ENCODE results near the gene SHH.

The SHH gene

DNA sequence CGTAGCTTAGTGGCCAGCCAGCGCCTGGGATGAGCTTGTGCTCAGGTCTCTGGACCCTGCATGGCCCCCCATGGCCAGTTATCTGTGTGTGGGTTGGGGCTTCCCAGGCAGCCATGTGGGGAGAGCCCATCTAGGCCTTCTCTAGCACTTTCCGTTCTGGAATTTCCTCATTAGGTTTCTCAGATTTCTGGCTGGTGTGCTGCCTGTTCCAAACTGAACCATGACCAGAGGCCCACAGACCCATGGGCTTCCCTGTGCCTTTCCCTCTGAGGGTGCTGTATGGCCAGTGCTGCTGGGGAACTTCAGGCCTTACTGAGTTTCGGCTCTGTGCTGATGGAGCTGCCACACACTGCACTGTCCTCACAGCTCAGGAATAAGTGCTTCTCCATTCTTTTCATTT lies 50.2 kb downstream of the SHH start:
- H3K9me3 ChIP-seq (ENCODE audit: insufficient read depth, low read length): no peaks in the 10 kb centered on the region
- H3K27ac ChIP-seq (ENCODE audit: low read depth, low read length): no peak overlapping the region
- H3K9me2 ChIP-seq (replicated peaks; ENCODE audit: insufficient read depth, low read length): no peaks in the 10 kb centered on the region
- H2AFZ ChIP-seq (ENCODE audit: low read depth, low read length, severe bottlenecking): no peak overlapping the region
- peaks cover 8% of the 10 kb centered on the region for H4K20me1 ChIP-seq (ENCODE audit: low read depth, low read length)
- H3K4me2 ChIP-seq (ENCODE audit: low read depth, low read length, poor library complexity, severe bottlenecking): no peak overlapping the region
- H3K4me3 ChIP-seq (ENCODE audit: insufficient read depth, low read length, poor library complexity, severe bottlenecking): no peak overlapping the region
- TF ChIP-seq EZH2phosphoT487 (conservative IDR thresholded peaks at IDR 0.05; ENCODE audit: low read length): no peak
- TF ChIP-seq, protein P1, sequence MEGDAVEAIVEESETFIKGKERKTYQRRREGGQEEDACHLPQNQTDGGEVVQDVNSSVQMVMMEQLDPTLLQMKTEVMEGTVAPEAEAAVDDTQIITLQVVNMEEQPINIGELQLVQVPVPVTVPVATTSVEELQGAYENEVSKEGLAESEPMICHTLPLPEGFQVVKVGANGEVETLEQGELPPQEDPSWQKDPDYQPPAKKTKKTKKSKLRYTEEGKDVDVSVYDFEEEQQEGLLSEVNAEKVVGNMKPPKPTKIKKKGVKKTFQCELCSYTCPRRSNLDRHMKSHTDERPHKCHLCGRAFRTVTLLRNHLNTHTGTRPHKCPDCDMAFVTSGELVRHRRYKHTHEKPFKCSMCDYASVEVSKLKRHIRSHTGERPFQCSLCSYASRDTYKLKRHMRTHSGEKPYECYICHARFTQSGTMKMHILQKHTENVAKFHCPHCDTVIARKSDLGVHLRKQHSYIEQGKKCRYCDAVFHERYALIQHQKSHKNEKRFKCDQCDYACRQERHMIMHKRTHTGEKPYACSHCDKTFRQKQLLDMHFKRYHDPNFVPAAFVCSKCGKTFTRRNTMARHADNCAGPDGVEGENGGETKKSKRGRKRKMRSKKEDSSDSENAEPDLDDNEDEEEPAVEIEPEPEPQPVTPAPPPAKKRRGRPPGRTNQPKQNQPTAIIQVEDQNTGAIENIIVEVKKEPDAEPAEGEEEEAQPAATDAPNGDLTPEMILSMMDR (IDR thresholded peaks at IDR 0.05; ENCODE audit: insufficient read depth, low read length, poor library complexity, severe bottlenecking): no peak
- no peak overlapping the region for H3K9ac ChIP-seq (ENCODE audit: low read length)
- H3K27me3 ChIP-seq (ENCODE audit: low read length): no peaks in the 10 kb centered on the region
- 0 out of 2 replicates have a peak, but pooled peaks cover 4% of the 10 kb centered on the region for H3F3A ChIP-seq (ENCODE audit: insufficient read depth)
- H3K79me2 ChIP-seq (ENCODE audit: insufficient read depth, low read length): peaks cover 62% of the 10 kb centered on the region
- peaks cover 12% of the 10 kb centered on the region; the same call in 1 of the 2 replicates for H3K36me3 ChIP-seq (ENCODE audit: low read length)

DNA sequence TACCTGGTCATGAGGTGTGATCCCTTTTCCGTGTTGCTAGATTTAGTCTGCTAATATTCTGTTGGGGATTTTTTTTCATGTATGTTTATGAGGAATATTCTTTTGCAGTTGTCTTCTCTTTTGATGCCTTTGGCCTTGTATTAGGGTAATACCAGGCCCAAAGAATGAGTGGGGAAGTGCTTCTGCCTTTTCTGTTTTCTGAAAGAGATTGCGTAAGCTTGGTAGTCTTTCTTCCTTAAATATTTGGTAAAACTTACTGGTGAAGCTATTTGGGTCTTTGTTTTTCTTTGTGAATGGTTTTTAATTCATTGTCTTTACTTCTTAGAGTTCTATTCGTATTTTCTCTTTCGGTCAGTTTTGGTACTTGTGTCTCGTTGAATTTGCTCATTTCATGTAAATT lies 51.1 kb downstream of the SHH start:
- Histone ChIP-seq H2AFZ (ENCODE audit: low read depth, low read length, severe bottlenecking) (no peak overlapping the region), H3K9ac (ENCODE audit: low read length) (no peak overlapping the region), H3K27me3 (ENCODE audit: low read length) (no peaks in the 10 kb centered on the region), H4K20me1 (ENCODE audit: low read depth, low read length) (peaks cover 8% of the 10 kb centered on the region), H3F3A (ENCODE audit: insufficient read depth) (no peaks in the 10 kb centered on the region), H3K27ac (ENCODE audit: low read depth, low read length) (no peak overlapping the region), H3K79me2 (ENCODE audit: insufficient read depth, low read length) (peaks cover 71% of the 10 kb centered on the region), H3K36me3 (ENCODE audit: low read length) (peaks cover 9% of the 10 kb centered on the region; the same call in 1 of the 2 replicates), H3K9me3 (ENCODE audit: insufficient read depth, low read length) (no peaks in the 10 kb centered on the region), H3K4me2 (ENCODE audit: low read depth, low read length, poor library complexity, severe bottlenecking) (no peak overlapping the region), H3K9me2 (replicated peaks; ENCODE audit: insufficient read depth, low read length) (no peaks in the 10 kb centered on the region), H3K4me3 (ENCODE audit: insufficient read depth, low read length, poor library complexity, severe bottlenecking) (no peak overlapping the region)
- no peak for TF ChIP-seq EZH2phosphoT487 (conservative IDR thresholded peaks at IDR 0.05; ENCODE audit: low read length)
- TF ChIP-seq, protein P1 (IDR thresholded peaks at IDR 0.05; ENCODE audit: insufficient read depth, low read length, poor library complexity, severe bottlenecking): no peak

DNA sequence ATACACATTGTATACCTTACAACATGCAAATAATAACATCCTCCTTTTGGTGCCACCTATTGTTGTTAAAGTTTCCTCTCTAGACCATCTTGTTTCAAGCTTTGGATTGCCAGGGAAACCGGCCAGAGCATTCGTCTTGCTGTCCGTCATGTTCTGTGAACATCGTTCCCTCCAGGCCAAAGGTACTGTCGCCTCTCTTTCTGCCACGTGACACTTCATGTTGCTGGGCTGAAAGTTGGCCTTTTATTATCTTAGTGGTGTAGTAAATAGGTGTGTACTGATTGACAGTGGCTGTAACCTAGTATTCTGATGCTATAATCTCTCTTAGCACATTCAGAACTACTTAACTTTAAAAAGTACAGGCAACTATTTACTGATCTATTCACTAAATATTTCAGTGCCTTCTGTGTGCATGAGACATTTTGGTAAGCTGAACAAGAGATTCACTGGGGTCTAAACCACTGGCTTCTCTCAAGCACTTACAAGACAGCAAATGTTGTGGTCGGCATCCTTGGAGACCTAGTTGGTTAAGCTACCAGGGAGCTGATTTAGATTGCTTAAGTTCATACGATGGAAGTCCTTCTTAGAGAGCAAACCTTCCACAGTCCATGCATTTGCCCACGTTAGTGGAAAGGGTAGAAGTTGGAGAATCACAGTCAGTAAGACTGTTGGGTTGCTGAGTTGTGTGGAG lies 52.4 kb downstream of the SHH start:
- no peak overlapping the region for H3K4me2 ChIP-seq (ENCODE audit: low read depth, low read length, poor library complexity, severe bottlenecking)
- TF ChIP-seq, protein P1 (IDR thresholded peaks at IDR 0.05; ENCODE audit: insufficient read depth, low read length, poor library complexity, severe bottlenecking): no peak
- TF ChIP-seq EZH2phosphoT487 (conservative IDR thresholded peaks at IDR 0.05; ENCODE audit: low read length): no peak
- no peak overlapping the region for H2AFZ ChIP-seq (ENCODE audit: low read depth, low read length, severe bottlenecking)
- peaks cover 11% of the 10 kb centered on the region for H4K20me1 ChIP-seq (ENCODE audit: low read depth, low read length)
- H3K79me2 ChIP-seq (ENCODE audit: insufficient read depth, low read length): peaks cover 84% of the 10 kb centered on the region
- H3K9me2 ChIP-seq (replicated peaks; ENCODE audit: insufficient read depth, low read length): no peaks in the 10 kb centered on the region
- H3K9me3 ChIP-seq (ENCODE audit: insufficient read depth, low read length): no peaks in the 10 kb centered on the region
- H3K4me3 ChIP-seq (ENCODE audit: insufficient read depth, low read length, poor library complexity, severe bottlenecking): no peak overlapping the region
- no peak overlapping the region for H3K9ac ChIP-seq (ENCODE audit: low read length)
- H3K27ac ChIP-seq (ENCODE audit: low read depth, low read length): no peak overlapping the region
- H3K36me3 ChIP-seq (ENCODE audit: low read length): peaks cover 6% of the 10 kb centered on the region; the same call in 1 of the 2 replicates
- H3K27me3 ChIP-seq (ENCODE audit: low read length): no peaks in the 10 kb centered on the region
- no peaks in the 10 kb centered on the region for H3F3A ChIP-seq (ENCODE audit: insufficient read depth)
